ENCODE results near the gene NFE2L2. TPM values are rescaled to one million over a fixed set of nuclear protein-coding genes. Genes with fewer than 3 reads are reported as not detected.

Gene NFE2L2
- total and polyA plus RNA-seq, 9 of the 15 experiments (the other 6 are each of a cell fraction or from before 2014, with no cell fraction given) = 29.3 to 120 (median 59.3) TPM

- TF ChIP-seq, protein P1, sequence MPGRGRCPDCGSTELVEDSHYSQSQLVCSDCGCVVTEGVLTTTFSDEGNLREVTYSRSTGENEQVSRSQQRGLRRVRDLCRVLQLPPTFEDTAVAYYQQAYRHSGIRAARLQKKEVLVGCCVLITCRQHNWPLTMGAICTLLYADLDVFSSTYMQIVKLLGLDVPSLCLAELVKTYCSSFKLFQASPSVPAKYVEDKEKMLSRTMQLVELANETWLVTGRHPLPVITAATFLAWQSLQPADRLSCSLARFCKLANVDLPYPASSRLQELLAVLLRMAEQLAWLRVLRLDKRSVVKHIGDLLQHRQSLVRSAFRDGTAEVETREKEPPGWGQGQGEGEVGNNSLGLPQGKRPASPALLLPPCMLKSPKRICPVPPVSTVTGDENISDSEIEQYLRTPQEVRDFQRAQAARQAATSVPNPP (IDR thresholded peaks at IDR 0.05; ENCODE audit: borderline replicate concordance, insufficient read depth, insufficient read length) = no peak
- TF ChIP-seq CBFB (CRISPR knock-in tag; IDR thresholded peaks at IDR 0.05) = no peak
- peak; percentile 78 for TF ChIP-seq MGA (IDR thresholded peaks at IDR 0.05)
- TF ChIP-seq TAF7 (tag; IDR thresholded peaks at IDR 0.05) = no peak; the same call in 1 of the 2 replicates
- TF ChIP-seq BRD4 (IDR thresholded peaks at IDR 0.05) = no peak
- TF ChIP-seq ZNF584 (CRISPR knock-in tag; IDR thresholded peaks at IDR 0.05; ENCODE audit: low read depth) = peak; percentile 70; the same call in 1 of the 2 replicates
- peak; percentile 71; the same call in 1 of the 2 replicates for TF ChIP-seq BACH1 (tag; IDR thresholded peaks at IDR 0.05)
- TF ChIP-seq ZNF140 (CRISPR knock-in tag; IDR thresholded peaks at IDR 0.05) = no peak
- no peak for TF ChIP-seq RBBP5 (IDR thresholded peaks at IDR 0.05; ENCODE audit: borderline replicate concordance, insufficient read depth, low read length, poor library complexity, severe bottlenecking)
- TF ChIP-seq, protein P2, sequence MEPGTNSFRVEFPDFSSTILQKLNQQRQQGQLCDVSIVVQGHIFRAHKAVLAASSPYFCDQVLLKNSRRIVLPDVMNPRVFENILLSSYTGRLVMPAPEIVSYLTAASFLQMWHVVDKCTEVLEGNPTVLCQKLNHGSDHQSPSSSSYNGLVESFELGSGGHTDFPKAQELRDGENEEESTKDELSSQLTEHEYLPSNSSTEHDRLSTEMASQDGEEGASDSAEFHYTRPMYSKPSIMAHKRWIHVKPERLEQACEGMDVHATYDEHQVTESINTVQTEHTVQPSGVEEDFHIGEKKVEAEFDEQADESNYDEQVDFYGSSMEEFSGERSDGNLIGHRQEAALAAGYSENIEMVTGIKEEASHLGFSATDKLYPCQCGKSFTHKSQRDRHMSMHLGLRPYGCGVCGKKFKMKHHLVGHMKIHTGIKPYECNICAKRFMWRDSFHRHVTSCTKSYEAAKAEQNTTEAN (CRISPR knock-in tag; IDR thresholded peaks at IDR 0.05) = no peak
- TF ChIP-seq MAFG (tag; conservative IDR thresholded peaks at IDR 0.05) = no peak
- TF ChIP-seq JUN (IDR thresholded peaks at IDR 0.05; ENCODE audit: borderline replicate concordance, low read depth, low read length) = peak; percentile 61; the same call in 1 of the 2 replicates
- no peak for TF ChIP-seq JUN (CRISPR knock-in tag; IDR thresholded peaks at IDR 0.05; ENCODE audit: borderline replicate concordance)
Observed at GRCh38 chr2:177187631-177188312, 76.8 kb downstream of the NFE2L2 start (continued).

Measured in K562 (cell line).